OCI-LY1 (cell line): ENCODE data around the gene GFPT2.

Experiments used
- EZH2 ChIP-seq: fragments of 200-600 bp; sonication (generic), shearing (Covaris generic); IDR thresholded peaks from 2 replicates; pipeline ENCODE4 v1.8.0; 2017; ENCODE audit warnings: borderline replicate concordance, mixed run types, mild to moderate bottlenecking, antibody characterized with exemption, low read length, moderate library complexity, mixed read lengths
- TF ChIP-seq, protein P1 (sequence below): fragments of 200-600 bp; sonication (generic), shearing (Covaris generic); IDR thresholded peaks from 2 replicates; pipeline ENCODE4 v1.5.1; 2017; ENCODE audit warnings: mild to moderate bottlenecking, antibody characterized with exemption, low read length, moderate library complexity, mixed read lengths

DNA sequence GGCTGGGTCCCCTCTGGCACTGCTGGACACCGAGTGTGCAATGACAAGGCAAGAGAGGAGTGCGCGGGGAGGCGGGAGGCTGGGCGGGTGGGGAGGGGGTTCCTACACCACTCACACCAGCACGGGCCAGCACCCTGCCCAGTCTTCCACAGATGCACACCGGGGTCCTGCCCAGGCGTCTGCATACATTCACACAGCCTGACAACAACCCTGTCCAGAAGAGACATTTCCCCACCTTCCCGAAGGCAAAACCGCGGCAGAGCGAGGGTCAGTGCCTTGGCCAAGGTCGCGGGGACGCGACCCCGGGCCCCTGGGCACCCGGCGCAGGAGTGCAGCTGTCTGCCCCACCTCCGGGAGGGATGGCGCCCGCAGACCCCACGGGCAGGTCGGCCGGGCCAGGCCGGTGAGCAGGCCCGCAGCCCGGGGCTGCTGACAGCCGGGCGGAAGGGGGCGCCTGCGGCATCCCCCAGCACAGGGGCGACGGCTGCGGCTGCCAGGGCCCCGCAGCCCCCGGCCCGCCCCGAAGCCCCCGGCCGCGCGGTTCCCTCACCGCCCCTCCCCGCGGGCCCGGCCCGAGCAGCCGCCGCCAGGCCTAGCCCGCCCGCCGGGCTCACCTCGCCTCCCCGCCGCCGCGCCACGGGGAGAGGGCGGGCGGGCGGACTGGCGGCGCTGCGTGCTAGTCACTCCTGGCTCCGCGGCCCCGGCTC, 61.7 kb downstream of the GFPT2 start:
- TF ChIP-seq, protein P1, sequence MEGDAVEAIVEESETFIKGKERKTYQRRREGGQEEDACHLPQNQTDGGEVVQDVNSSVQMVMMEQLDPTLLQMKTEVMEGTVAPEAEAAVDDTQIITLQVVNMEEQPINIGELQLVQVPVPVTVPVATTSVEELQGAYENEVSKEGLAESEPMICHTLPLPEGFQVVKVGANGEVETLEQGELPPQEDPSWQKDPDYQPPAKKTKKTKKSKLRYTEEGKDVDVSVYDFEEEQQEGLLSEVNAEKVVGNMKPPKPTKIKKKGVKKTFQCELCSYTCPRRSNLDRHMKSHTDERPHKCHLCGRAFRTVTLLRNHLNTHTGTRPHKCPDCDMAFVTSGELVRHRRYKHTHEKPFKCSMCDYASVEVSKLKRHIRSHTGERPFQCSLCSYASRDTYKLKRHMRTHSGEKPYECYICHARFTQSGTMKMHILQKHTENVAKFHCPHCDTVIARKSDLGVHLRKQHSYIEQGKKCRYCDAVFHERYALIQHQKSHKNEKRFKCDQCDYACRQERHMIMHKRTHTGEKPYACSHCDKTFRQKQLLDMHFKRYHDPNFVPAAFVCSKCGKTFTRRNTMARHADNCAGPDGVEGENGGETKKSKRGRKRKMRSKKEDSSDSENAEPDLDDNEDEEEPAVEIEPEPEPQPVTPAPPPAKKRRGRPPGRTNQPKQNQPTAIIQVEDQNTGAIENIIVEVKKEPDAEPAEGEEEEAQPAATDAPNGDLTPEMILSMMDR = peak; percentile 12; the same call in 1 of the 2 replicates
- no peak for TF ChIP-seq EZH2
